Activated CD8-positive, alpha-beta memory T cell treated with anti-CD3 and anti-CD28 coated beads, Interleukin-2, amount 50 U/mL, for 24 hours (primary cell): Measurements from ENCODE around the gene TTC29.

Source experiments
- DNase-seq: peaks from one replicate; pipeline ENCODE4 v3.0.0-alpha.2; 2020; ENCODE audit errors: extremely low read depth

The TTC29 gene, protein sequence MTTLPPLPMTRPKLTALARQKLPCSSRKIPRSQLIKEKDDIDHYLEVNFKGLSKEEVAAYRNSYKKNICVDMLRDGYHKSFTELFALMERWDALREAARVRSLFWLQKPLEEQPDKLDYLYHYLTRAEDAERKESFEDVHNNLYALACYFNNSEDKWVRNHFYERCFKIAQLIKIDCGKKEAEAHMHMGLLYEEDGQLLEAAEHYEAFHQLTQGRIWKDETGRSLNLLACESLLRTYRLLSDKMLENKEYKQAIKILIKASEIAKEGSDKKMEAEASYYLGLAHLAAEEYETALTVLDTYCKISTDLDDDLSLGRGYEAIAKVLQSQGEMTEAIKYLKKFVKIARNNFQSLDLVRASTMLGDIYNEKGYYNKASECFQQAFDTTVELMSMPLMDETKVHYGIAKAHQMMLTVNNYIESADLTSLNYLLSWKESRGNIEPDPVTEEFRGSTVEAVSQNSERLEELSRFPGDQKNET

DNA sequence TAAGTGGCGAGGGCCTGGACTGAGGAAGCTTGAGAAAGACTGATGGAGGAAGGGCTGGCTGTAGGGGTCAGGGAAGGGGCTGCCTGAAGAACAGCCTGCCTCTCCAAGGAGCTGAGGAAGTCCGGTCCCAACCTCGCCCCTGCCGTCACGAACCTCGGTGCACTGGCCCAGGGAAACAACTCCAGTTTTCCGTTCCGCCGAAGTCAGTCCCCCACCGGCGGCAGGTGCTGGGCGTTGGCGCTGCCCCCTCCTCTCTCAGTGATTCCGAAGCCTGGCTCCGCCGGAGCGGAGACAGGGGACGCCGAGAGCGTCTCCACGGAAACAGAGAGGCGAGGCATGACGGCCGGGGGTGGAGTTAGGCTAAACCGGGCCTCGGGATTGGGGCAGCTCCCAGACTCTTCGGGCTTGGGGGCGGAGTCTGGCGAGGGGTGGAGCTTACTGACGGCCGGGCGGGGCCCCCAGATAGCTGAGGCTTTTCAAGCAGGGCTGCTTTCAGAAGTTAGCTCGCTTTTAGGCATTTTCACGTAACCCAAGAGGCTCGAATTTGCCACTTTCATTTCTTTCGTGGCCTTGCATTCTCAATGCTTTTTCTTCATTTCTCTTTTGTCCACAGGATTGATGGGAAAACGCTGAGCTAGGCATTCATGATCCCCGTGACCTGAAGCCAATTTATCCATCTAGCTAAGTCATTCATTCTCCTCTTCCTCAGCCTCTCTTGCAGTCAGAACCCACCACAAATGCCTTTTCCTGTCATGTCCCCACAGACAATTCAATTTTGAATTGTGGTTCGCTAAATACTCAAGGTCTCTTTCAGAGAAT lies at the start of gene TTC29:
Gene TTC29 (minus strand): TSS at position 309 of the 819 bp plus-strand sequence. CDS start 5,969 bp downstream, outside the sequence.
- DNase-seq, result peak; percentile 77

GRCh38 chr4:146981651-146982050 lies 36.0 kb upstream of the TTC29 start:
- DNase-seq, result no peak

DNA sequence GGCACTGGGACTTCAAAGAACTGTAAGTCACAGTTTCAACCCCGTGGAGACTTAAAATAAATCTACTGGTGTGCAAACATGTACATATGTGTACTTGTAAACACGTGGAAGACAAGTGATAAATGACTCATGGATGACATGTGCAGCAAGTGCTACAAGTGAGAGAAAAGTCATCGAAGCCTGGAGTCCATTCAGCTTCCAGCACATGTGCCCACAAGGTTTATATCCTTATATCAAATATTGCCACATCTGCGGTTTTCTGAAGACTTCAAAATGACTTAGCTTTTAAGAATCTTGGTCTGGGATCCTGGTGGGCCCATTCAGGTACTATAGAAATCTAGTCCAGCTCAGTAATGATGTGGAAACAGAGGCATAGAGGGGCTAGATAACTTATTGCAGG lies 33.0 kb upstream of the TTC29 start:
- DNase-seq, result no peak

DNA sequence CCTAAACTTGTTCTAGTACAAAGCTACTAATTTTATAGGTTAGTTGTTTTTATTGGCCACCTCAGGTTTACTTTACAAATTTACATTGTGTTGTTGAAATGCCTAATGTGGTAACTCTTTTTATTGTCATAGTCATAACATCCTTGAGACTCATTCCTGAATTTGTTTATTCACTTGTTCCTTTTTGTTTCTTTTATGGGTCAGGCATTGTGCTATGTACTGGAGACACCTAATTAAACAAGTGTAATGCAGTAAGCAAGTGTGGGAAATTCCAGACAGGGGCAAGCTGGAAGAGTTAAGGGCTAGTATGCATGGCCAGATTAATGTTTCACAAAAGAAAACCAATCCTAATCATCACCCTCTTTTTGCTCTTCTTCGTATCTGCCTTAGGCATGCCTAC lies 30.5 kb upstream of the TTC29 start:
- DNase-seq, result no peak

- no peak for DNase-seq
Observed at GRCh38 chr4:146975527-146975926, 29.9 kb upstream of the TTC29 start.

- no peak for DNase-seq
Observed at GRCh38 chr4:146975036-146975435, 29.4 kb upstream of the TTC29 start.

DNA sequence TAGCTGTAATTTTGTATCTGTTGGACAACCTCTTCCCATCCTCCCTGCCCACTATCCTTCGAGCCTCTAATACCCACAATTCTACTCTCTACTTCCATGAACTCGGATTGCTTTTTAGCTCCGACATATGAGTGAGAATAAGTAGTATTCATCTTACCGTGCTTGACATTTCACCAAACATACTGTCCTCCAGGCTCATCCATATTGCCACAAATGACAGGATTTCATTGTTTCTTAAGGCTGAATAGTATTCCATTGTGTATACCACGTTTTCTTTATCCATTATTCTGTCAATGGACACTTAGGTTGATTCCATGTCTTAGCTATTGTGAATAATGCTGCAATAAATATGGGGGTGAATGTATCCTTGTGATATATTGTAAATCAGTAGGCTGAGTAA lies 26.4 kb upstream of the TTC29 start:
- no peak for DNase-seq

DNA sequence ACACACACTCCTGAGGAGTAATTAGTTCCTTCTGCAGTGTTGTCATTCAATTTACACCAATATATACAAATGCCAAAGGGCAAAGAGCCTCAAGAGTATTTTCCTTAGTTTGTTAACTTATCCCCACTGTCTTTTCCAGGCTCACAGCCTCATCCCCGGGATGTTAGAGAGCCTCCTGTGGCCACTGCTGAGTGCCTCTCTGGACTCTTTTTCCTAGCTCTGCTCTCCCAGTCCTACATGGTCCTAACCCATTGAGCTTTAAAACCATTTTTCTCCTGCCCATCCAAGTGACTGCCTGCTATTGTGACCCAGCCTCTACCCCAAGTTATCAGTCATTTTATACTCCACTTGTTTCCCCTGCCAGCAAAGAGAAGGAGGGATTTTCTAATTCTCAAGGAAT lies 23.5 kb upstream of the TTC29 start:
- DNase-seq, result no peak

- no peak for DNase-seq
Observed at GRCh38 chr4:146960634-146961033, 15.0 kb upstream of the TTC29 start.

- no peak for DNase-seq
Observed at GRCh38 chr4:146959692-146960091, 14.0 kb upstream of the TTC29 start.

DNA sequence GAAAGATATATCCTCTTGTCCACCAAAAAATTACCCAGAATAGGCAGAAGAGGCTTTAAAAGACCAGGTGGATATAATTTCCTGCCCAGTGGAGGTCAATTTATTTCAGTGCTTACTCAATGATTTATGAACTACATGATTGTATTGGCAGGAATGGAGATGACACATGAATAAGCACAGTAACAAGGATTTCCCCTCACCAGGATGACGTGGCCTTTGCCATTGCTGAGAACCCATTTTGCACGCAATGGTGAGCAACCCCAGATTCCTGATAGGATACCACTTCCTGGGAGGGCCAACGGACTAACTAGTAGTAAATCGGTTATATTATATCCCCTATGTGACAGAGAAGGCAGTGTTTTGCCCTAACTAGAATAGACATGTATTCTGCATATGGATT lies 11.6 kb upstream of the TTC29 start:
- no peak for DNase-seq

GRCh38 chr4:146952896-146953295 lies 7.2 kb upstream of the TTC29 start:
- no peak for DNase-seq

GRCh38 chr4:146949559-146949958 lies 3.9 kb upstream of the TTC29 start:
- DNase-seq, result no peak

DNA sequence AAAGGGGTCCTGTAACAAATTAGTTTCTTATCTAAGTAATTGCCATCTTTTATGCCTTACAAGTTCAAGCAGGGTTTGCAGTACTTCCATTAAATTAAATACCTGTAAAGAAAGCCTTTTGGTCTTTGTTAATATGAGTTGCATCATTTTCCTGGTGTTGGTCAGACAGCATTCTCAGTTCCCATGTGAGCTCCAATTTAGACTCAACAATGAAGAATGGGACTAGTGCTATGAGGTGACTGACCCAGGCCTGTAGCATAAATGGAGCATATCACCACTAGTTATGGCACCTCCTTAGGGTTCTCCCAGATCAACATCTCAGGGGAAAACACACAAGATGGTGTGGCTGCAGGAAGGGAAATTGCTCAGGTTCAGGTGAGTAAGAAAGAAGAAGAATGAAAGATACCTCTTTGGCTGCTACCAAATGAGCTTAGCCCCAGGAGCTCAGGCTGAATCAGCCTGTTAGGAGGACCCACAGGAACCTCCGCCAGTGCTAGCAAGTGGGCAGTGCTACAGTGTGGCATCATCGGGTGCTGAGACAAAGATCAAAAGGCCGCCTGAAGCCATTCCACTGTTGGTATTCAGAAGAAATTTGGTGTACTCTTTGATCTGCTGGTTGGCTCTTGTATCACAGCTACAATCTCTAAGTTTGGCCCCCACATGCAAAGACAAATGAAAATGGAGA lies 1.8 kb downstream of the TTC29 start:
- no peak for DNase-seq

- no peak for DNase-seq
Observed at GRCh38 chr4:146932116-146932515, 13.5 kb downstream of the TTC29 start.

GRCh38 chr4:146930673-146931072 lies 15.0 kb downstream of the TTC29 start:
- no peak for DNase-seq

DNA sequence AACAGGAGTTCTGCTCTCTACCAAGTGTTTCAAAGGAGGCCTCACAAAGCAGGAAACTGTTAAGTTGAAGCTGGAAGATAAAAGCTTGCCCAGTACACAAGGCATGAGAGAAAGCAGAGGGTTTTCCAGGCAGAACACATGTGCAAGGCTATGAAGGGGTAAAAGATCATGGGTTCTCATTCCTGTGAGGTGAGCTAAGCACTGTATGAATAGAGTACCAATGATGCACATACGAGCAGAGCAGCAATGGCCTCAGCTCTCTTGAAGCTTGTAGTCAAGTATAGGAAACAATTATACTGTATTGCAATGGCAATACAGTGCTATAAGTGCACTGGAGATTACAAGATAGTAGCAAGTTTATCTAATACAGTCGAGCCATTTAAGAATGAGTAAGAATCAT lies 18.0 kb downstream of the TTC29 start:
- DNase-seq, result no peak

DNA sequence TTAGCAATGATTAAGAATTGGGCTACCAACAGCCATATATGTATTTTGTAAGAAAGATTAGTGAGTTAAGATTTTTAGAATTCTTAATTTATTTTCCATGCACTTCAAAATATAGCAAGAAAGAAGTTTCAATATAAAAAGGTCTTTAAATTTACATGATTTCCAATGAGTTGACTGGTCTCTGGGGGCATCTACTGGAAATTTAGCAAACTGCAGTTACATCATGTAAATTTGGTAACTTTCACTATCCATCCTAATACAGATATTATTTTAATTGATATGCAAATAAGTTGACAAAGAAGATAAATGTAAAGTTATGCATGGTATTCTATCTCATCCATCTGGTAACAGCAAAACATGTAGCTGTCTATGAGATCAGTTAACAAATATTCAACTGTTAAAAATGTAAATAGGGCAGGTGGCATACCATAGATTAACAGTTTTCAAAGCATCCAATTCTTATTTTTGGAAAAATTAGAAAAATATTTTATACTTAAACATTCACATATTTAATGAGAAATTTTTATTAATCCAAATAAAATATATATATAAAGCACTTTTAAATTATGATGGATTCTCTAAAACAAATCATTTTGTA lies 29.1 kb downstream of the TTC29 start:
- DNase-seq, result no peak

- DNase-seq, result no peak
Observed at GRCh38 chr4:146915132-146915531, 30.5 kb downstream of the TTC29 start.

- DNase-seq, result no peak
Observed at GRCh38 chr4:146900295-146900694, 45.4 kb downstream of the TTC29 start.

- no peak for DNase-seq
Observed at GRCh38 chr4:146890301-146890700, 55.4 kb downstream of the TTC29 start.

DNA sequence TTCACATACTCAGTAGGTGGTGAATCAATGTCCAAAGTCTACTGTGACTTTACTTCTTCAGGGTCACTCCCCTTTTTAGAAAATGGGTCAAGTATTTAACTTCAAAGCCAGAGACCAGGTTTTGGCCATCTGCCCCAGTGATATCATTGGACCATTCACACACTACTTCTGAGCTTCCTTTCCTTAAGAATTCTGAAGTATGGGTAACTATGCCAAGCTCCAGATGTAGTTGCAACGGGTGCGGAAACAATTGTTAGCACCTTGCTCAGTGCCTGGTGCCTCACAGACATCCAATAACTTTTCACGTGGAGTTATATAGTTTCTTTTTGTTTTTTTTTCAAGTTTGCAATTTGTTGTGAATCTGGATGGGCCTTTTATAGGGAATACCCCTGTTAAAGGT lies 62.6 kb downstream of the TTC29 start:
- no peak for DNase-seq
